Myocyte (in vitro differentiated cells): Measurements from ENCODE around the gene FAHD1. TPM values are rescaled to one million over a fixed set of nuclear protein-coding genes. Genes with fewer than 3 reads are reported as not detected.

Experiments
- DNase-seq: peaks from one replicate; pipeline ENCODE4 v3.0.0-alpha.2; 2012; ENCODE audit warnings: low read depth
- polyA plus RNA-seq: library from polyadenylated mRNA; unstranded; fragments of >200 nt; gene quantifications from one replicate; pipeline ENCODE4 v1.2.1, GENCODE V29; 2012; ENCODE audit warnings: missing spikeins
- total RNA-seq: library from RNA; depleted of rRNA; stranded (reverse); fragments of >200 nt; gene quantifications from 2 replicates; pipeline ENCODE4 v1.2.3, GENCODE V29; 2014

The FAHD1 gene
- 48.6 and 53.2 TPM in 2 replicates for total RNA-seq
- 35.7 TPM for polyA plus RNA-seq

DNA sequence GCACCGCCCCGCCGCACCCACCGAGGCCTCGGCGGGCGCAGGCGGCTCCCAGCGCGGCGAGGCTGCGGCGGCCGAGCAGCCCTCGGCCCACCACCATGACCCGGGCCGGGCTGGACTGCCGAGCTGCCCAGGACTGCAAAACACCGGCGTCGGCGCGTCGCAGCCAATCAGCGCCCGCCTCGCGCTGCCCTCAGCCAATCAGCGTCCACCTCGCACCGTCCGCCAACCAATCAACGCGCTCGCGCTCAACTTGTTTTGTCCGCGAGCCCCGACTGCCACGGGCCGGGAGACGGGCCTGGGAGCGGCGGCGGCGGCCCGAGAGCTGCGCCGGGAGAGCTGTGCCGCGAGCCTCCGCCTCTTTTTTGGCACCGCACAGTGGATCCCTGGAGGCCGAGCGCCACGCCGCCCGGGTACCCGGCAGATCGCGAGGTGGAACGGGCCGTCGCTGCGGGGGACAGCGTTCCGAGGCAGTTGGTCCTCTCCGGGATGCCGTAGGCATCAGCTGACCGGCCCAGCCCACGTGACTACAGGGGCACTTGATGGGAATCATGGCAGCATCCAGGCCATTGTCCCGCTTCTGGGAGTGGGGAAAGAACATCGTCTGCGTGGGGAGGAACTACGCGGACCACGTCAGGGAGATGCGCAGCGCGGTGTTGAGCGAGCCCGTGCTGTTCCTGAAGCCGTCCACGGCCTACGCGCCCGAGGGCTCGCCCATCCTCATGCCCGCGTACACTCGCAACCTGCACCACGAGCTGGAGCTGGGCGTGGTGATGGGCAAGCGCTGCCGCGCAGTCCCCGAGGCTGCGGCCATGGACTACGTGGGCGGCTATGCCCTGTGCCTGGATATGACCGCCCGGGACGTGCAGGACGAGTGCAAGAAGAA is at the start of gene FAHD1, which contains the start of gene HAGH:
TSS of gene FAHD1 (plus strand) at position 516 of the 883 bp plus-strand sequence. CDS start at position 549, 33 bp downstream.
TSS of gene HAGH (minus strand) at position 135 of the 883 bp plus-strand sequence. CDS start at position 97, 38 bp downstream.
- DNase-seq, result peak; percentile 94

GRCh38 chr16:1777375-1778199 is 49.4 kb upstream of the FAHD1 start:
- no peak for DNase-seq

DNA sequence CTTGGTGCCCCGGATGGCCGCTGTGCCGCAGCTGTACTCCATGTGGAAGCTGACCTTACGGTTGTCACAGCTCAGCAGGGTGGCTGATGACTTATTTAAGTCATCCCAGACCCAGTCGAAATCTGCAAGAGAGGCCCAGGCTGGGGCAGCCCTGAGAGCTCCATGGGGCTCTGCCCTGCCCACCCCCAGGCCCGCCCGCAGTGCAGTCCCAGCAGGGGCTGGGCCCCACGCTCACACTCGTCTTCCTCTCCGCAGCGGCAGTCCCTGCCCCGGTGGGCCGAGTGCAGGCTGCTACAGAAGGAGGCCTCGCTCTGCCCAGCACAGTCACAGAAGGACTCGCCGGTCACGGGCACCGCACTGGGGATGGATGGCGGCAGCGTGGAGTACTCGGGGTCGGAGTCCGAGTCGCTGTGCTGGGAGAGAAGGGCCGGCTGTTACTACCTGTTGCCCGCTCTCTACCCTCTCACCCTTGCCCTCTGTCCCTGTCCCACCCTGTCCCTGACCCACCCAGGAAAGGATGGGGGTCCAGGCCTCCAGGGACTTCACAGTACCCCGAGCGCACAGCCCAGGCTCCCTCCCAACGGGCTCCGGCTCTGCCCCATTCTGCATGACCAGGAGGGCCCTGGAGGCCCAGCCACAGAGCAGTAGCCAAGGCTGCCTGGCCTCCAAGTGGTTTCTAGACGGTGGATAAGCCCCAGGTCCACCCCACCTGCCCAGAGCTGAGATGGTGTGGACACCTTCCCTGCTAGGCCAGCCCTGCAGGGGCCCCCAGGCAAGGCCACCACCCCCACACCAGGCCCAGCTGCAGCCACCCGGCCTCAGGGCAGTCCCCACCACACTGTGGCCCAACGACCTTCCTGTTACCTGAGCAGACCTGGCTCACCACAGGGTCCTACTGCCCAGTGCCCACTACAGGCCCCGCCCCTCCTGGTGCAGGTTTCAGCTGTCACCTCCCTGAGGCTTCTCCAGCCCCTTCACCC is 48.5 kb upstream of the FAHD1 start:
- no peak for DNase-seq

DNA sequence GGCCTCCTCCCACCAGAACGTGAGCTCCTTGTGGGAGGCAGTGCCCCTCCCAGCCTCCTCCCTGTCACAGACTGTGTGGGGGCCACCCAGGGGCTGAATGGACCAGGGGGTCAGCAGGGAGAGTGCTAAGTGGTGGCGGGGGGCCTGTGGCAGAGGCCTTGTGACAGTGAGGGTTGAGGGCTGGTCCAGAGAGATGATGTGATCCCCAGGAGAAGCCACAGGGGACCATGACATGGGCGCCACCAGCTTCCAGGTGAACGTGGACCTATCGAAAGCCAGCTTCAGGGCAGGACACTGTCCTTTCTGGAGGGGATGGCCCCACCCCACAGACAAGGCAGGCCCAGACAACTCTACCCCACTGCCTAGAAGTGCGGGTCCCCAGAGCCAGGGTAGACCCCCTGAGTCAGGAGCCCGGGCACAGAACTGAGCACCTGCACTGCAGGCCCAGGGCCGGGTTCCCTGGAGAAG is 47.7 kb upstream of the FAHD1 start:
- no peak for DNase-seq

GRCh38 chr16:1779741-1780676 is 47.0 kb upstream of the FAHD1 start:
- DNase-seq, result no peak

GRCh38 chr16:1780677-1781072 is 46.3 kb upstream of the FAHD1 start:
- no peak for DNase-seq

- no peak for DNase-seq
Measured at GRCh38 chr16:1781254-1781653, 45.8 kb upstream of the FAHD1 start.

GRCh38 chr16:1781758-1782407 is 45.1 kb upstream of the FAHD1 start:
- peak; percentile 18 for DNase-seq

GRCh38 chr16:1782408-1783264 is 44.4 kb upstream of the FAHD1 start, which contains the start of the genes NUBP2 and SPSB3:
NUBP2 (plus strand) TSS chr16:1782960; CDS start chr16:1783021, 61 bp downstream.
SPSB3 (minus strand) TSS chr16:1782571; CDS start chr16:1781483, 1,088 bp downstream.
- peak; percentile 100 for DNase-seq

DNA sequence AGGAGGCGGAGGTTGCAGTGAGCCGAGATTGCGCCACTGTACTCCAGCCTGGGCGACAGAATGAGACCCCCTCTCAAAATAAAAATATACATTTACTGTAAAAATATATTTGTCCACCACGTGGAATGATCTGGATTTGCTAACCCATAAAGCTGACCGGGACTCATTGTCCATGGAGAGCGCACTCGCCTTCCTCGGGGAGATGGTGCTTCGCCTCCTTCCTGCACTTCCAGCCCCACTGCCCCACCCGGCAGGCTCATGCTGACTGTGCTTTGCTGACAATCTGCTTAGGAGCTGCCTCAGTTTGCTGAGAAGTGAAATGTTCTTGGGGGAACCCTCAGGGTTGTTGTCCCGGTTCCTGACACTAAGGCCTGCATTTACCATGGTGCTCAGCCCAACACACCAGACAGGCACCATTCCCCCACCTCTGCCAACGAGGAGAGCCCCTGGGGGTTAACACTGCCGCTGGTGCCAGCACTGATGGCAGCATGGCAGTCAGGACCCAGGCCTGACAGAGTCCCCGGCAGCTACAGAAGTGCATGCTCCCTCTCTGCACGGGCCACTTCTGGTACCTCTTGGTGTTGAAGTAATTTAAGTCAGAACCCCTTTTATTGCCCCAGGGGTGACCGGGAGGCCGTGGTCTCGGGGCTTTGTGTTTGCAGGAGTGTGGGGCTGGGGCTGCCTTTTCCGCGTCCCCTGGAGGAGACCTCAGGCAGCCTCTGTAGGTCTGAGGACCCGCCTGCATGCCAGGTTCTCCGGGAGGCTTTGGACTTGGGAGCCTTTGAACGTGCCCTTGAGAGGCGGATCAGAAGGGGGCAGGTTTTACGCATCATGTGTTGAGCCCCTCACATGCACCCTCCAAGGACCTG is 41.8 kb upstream of the FAHD1 start:
- no peak for DNase-seq

GRCh38 chr16:1785846-1786170 is 41.2 kb upstream of the FAHD1 start:
- no peak for DNase-seq

GRCh38 chr16:1786242-1787055 is 40.6 kb upstream of the FAHD1 start:
- DNase-seq, result no peak

- DNase-seq, result no peak
Measured at GRCh38 chr16:1787056-1787321, 40.0 kb upstream of the FAHD1 start.

GRCh38 chr16:1787322-1788094 is 39.5 kb upstream of the FAHD1 start:
- DNase-seq, result no peak

DNA sequence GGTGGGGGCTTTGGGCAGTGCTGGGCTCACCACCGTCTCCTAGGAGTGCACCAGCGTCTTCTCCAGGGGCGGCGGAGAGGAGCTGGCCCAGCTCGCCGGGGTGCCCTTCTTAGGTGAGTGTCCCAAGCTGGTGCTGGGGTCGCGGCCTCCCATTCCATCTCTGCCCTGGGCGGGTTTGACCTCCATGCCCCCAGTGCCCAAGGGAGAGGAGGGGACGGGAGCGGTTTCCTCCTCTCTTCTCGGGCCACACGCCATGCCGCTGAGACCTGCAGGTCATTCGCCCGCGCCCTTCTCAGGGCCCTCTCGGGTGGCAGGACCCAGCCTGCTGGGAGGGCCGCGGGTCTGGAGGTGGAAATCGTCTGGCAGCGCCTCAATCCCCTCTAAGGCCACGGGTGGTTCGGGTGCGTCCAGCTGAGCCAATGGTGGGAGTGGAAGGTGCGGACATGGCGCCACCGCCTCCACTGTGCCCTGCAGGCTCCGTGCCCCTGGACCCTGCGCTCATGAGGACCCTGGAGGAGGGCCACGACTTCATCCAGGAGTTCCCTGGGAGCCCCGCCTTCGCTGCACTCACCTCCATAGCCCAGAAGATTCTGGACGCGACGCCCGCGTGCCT is 38.8 kb upstream of the FAHD1 start:
- DNase-seq, result no peak
